Karpas-422 (cell line): ENCODE measurements around the gene TXNIP. TPM values are rescaled to one million over a fixed set of nuclear protein-coding genes. Genes with fewer than 3 reads are reported as not detected.
"Not testable (repeated sequence)": the region's sequence is repeated elsewhere in the genome, so short reads cannot be mapped to it uniquely, and the experiment has no call there.

Source experiments
- DNase-seq: peaks from one replicate; pipeline ENCODE4 v3.0.0-alpha.2; 2015
- H2AFZ ChIP-seq: fragments of 200-600 bp; sonication (generic); 2 replicates; pipeline ENCODE4 v1.6.1; 2014; ENCODE audit warnings: antibody characterized with exemption, low read length, mixed read lengths
- H3K27ac ChIP-seq: fragments of 200-600 bp; sonication (generic); 2 replicates; pipeline ENCODE4 v1.5.1; 2014; ENCODE audit warnings: mild to moderate bottlenecking, low read length, moderate library complexity
- H3K27me3 ChIP-seq: fragments of 200-600 bp; sonication (generic); 2 replicates; pipeline ENCODE4 v1.6.1; 2014; ENCODE audit warnings: low read length, mixed read lengths
- H3K36me3 ChIP-seq: fragments of 200-600 bp; sonication (generic); 2 replicates; pipeline ENCODE4 v1.6.1; 2014; ENCODE audit warnings: low read length, mixed read lengths; ENCODE audit not compliant: insufficient read depth
- H3K4me1 ChIP-seq: fragments of 200-600 bp; sonication (generic); 2 replicates; pipeline ENCODE4 v1.6.1; 2014; ENCODE audit warnings: mild to moderate bottlenecking, low read length, mixed read lengths
- H3K4me2 ChIP-seq: fragments of 200-600 bp; sonication (generic); 2 replicates; pipeline ENCODE4 v1.6.1; 2014; ENCODE audit warnings: low read length, low read depth, mild to moderate bottlenecking; ENCODE audit not compliant: poor library complexity, severe bottlenecking
- H3K4me3 ChIP-seq: fragments of 200-600 bp; sonication (generic); 2 replicates; pipeline ENCODE4 v1.5.1; 2014; ENCODE audit warnings: mild to moderate bottlenecking, antibody characterized with exemption, low read length, mixed read lengths
- H3K79me2 ChIP-seq: fragments of 200-600 bp; sonication (generic); 2 replicates; pipeline ENCODE4 v1.6.1; 2014; ENCODE audit warnings: mild to moderate bottlenecking, low read length, mixed read lengths
- H3K9ac ChIP-seq: fragments of 200-600 bp; sonication (generic); 2 replicates; pipeline ENCODE4 v1.6.0; 2014; ENCODE audit warnings: low read length
- H3K9me2 ChIP-seq: fragments of 200-600 bp; sonication (generic), shearing (Covaris generic); replicated peaks from 2 replicates; pipeline ENCODE4 v1.6.0; 2014; ENCODE audit warnings: mild to moderate bottlenecking, low read length, moderate library complexity; ENCODE audit not compliant: insufficient read depth
- H3K9me3 ChIP-seq: fragments of 300-700, 200-600 bp; sonication (generic); 2 replicates; pipeline ENCODE4 v1.6.1; 2014; ENCODE audit warnings: low read length, mixed read lengths
- H4K20me1 ChIP-seq: fragments of 200-600 bp; sonication (generic); 2 replicates; pipeline ENCODE4 v1.6.1; 2014; ENCODE audit warnings: mild to moderate bottlenecking, antibody characterized with exemption, low read length, low read depth; ENCODE audit not compliant: insufficient read depth
- total RNA-seq: library from RNA; depleted of rRNA; stranded (reverse); fragments of >200 nt; shearing (Covaris generic); gene quantifications from 2 replicates; pipeline ENCODE4 v1.2.3, GENCODE V29; 2014; ENCODE audit warnings: low replicate concordance

Gene TXNIP
- total RNA-seq, 1 experiment from 2014 or later = 269 TPM

GRCh38 chr1:146029117-146029516 is 32.7 kb upstream of the TXNIP start:
- H3K36me3 ChIP-seq = no peaks in the 10 kb centered on the region
- no peaks in the 10 kb centered on the region for H3K9me3 ChIP-seq

GRCh38 chr1:146026650-146027049 is 30.3 kb upstream of the TXNIP start:
- not testable (repeated sequence) for H3K27ac ChIP-seq, H3K4me2 ChIP-seq, H2AFZ ChIP-seq, H3K4me3 ChIP-seq, DNase-seq, H3K9me2 ChIP-seq, H3K27me3 ChIP-seq, H3K9ac ChIP-seq, H4K20me1 ChIP-seq, H3K9me3 ChIP-seq, H3K79me2 ChIP-seq, H3K36me3 ChIP-seq, H3K4me1 ChIP-seq

More at GRCh38 chr1:146029117-146029516, 32.7 kb upstream of the TXNIP start:
- Histone ChIP-seq H3K4me3 (no peak overlapping the region), H3K27ac (no peak overlapping the region), H3K9ac (no peak overlapping the region), H4K20me1 (no peaks in the 10 kb centered on the region), H3K4me2 (no peak overlapping the region), H3K9me2 (no peaks in the 10 kb centered on the region), H3K79me2 (no peaks in the 10 kb centered on the region), H2AFZ (no peak overlapping the region), H3K4me1 (0 out of 2 replicates have a peak, but pooled peaks cover 2% of the 10 kb centered on the region), H3K27me3 (no peaks in the 10 kb centered on the region)
- DNase-seq = no peak

GRCh38 chr1:146025787-146026495 is 29.6 kb upstream of the TXNIP start:
- not testable (repeated sequence) for H3K9me3 ChIP-seq, H3K4me3 ChIP-seq, DNase-seq, H2AFZ ChIP-seq, H3K27ac ChIP-seq, H3K36me3 ChIP-seq, H3K9ac ChIP-seq, H3K27me3 ChIP-seq, H3K4me2 ChIP-seq, H3K79me2 ChIP-seq, H3K4me1 ChIP-seq, H4K20me1 ChIP-seq, H3K9me2 ChIP-seq

GRCh38 chr1:146022403-146023127 is 26.2 kb upstream of the TXNIP start:
- Histone ChIP-seq H3K4me2 (no peak overlapping the region), H3K4me3 (no peak overlapping the region)
- DNase-seq = no peak

GRCh38 chr1:146021622-146022402 is 25.4 kb upstream of the TXNIP start, which contains the start of gene HJV:
TSS of gene HJV (minus strand) at chr1:146021735. CDS start at chr1:146020231, 1,504 bp downstream.
- H3K4me2 ChIP-seq = no peak within 1 kb of the TSS

More at GRCh38 chr1:146022403-146023127, 26.2 kb upstream of the TXNIP start:
- peaks cover 6% of the 10 kb centered on the region; the same call in 1 of the 2 replicates for H3K4me1 ChIP-seq
- H2AFZ ChIP-seq = no peak overlapping the region
- H3K36me3 ChIP-seq = no peaks in the 10 kb centered on the region
- H3K27ac ChIP-seq = no peak overlapping the region
- no peaks in the 10 kb centered on the region for H3K9me2 ChIP-seq
- H3K9me3 ChIP-seq = no peaks in the 10 kb centered on the region
- H3K79me2 ChIP-seq = no peaks in the 10 kb centered on the region
- no peak overlapping the region for H3K9ac ChIP-seq
- H4K20me1 ChIP-seq = no peaks in the 10 kb centered on the region
- no peaks in the 10 kb centered on the region for H3K27me3 ChIP-seq

GRCh38 chr1:146021050-146021445 is 24.7 kb upstream of the TXNIP start:
- no peak overlapping the region for H2AFZ ChIP-seq
- H3K79me2 ChIP-seq = no peaks in the 10 kb centered on the region
- no peaks in the 10 kb centered on the region for H3K36me3 ChIP-seq
- no peak overlapping the region for H3K27ac ChIP-seq
- H3K9me2 ChIP-seq = no peaks in the 10 kb centered on the region
- no peak overlapping the region for H3K9ac ChIP-seq
- no peak overlapping the region for H3K4me2 ChIP-seq
- no peaks in the 10 kb centered on the region for H3K27me3 ChIP-seq
- no peak for DNase-seq
- H4K20me1 ChIP-seq = no peaks in the 10 kb centered on the region
- no peaks in the 10 kb centered on the region for H3K9me3 ChIP-seq
- H3K4me3 ChIP-seq = no peak overlapping the region
- H3K4me1 ChIP-seq = peaks cover 6% of the 10 kb centered on the region; the same call in 1 of the 2 replicates

More at GRCh38 chr1:146021622-146022402, 25.4 kb upstream of the TXNIP start, which contains the start of gene HJV:
- Histone ChIP-seq H3K36me3 (no peaks in the 10 kb centered on the region), H2AFZ (no peak within 1 kb of the TSS), H4K20me1 (no peaks in the 10 kb centered on the region), H3K4me1 (peaks cover 6% of the 10 kb centered on the region; the same call in 1 of the 2 replicates), H3K9me2 (no peaks in the 10 kb centered on the region), H3K9ac (no peak within 1 kb of the TSS), H3K27me3 (no peaks in the 10 kb centered on the region), H3K4me3 (no peak within 1 kb of the TSS), H3K9me3 (no peaks in the 10 kb centered on the region), H3K27ac (no peak within 1 kb of the TSS), H3K79me2 (no peaks in the 10 kb centered on the region)
- no peak for DNase-seq

GRCh38 chr1:146020058-146021049 is 24.0 kb upstream of the TXNIP start:
- Histone ChIP-seq H3K4me2 (no peak overlapping the region), H3K27ac (no peak overlapping the region), H3K4me1 (peaks cover 6% of the 10 kb centered on the region; the same call in 1 of the 2 replicates), H3K9ac (no peak overlapping the region), H2AFZ (no peak overlapping the region), H4K20me1 (no peaks in the 10 kb centered on the region), H3K79me2 (no peaks in the 10 kb centered on the region), H3K27me3 (no peaks in the 10 kb centered on the region), H3K36me3 (no peaks in the 10 kb centered on the region), H3K4me3 (no peak overlapping the region), H3K9me3 (no peaks in the 10 kb centered on the region), H3K9me2 (no peaks in the 10 kb centered on the region)
- no peak for DNase-seq
